Muscle of leg (tissue), 11 donors: ENCODE data around the gene TRAF3. TPM values are rescaled to one million over a fixed set of nuclear protein-coding genes. Genes with fewer than 3 reads are reported as not detected.
"Not testable (repeated sequence)": the region's sequence is repeated elsewhere in the genome, so short reads cannot be mapped to it uniquely, and the experiment has no call there.

Source experiments
- DNase-seq: peaks from one replicate; pipeline ENCODE4 v3.0.0; 2013
- H3K27ac ChIP-seq: one replicate; pipeline ENCODE4 v1.5.1; 2013; ENCODE audit warnings: mild to moderate bottlenecking, low read length, control low read depth
- H3K27me3 ChIP-seq: one replicate; pipeline ENCODE4 v1.6.1; 2013; ENCODE audit warnings: low read length; ENCODE audit not compliant: control insufficient read depth, insufficient read depth
- H3K36me3 ChIP-seq: one replicate; pipeline ENCODE4 v1.6.1; 2013; ENCODE audit warnings: low read length; ENCODE audit not compliant: control insufficient read depth, insufficient read depth
- H3K4me1 ChIP-seq: one replicate; pipeline ENCODE4 v1.6.1; 2013; ENCODE audit warnings: low read length; ENCODE audit not compliant: control insufficient read depth, insufficient read depth
- H3K4me3 ChIP-seq: one replicate; pipeline ENCODE4 v1.5.1; 2013; ENCODE audit warnings: low read length, control low read depth
- H3K9me3 ChIP-seq: replicated peaks from 2 replicates; pipeline ENCODE4 v1.6.1; 2013; ENCODE audit warnings: low read depth, low read length; ENCODE audit not compliant: control insufficient read depth
- WGBS: methylation state at CpG from one replicate; pipeline ENCODE4 v1.1.5; 2013; ENCODE audit warnings: missing lambda C conversion rate; ENCODE audit not compliant: insufficient coverage; 5-methylcytosine and 5-hydroxymethylcytosine counted together
- polyA plus RNA-seq, 8 donors: library from polyadenylated mRNA; unstranded; fragments of 120-200 nt; gene quantifications; one replicate each; pipeline versions ENCODE4 v1.2.1 to v1.2.3, GENCODE V29; 2013; ENCODE audit warnings: inconsistent platforms in 1 of 8, low replicate concordance in 1 of 8; ENCODE audit not compliant: insufficient read length in 8 of 8, insufficient read depth in 1 of 8
- total RNA-seq: library from RNA; stranded (reverse); fragments of 120-200 nt; gene quantifications from one replicate; pipeline ENCODE4 v1.2.4, GENCODE V29; 2013

The TRAF3 gene
- total and polyA plus RNA-seq, 9 donors = 9.4 to 19.7 (median 13.8) TPM

DNA sequence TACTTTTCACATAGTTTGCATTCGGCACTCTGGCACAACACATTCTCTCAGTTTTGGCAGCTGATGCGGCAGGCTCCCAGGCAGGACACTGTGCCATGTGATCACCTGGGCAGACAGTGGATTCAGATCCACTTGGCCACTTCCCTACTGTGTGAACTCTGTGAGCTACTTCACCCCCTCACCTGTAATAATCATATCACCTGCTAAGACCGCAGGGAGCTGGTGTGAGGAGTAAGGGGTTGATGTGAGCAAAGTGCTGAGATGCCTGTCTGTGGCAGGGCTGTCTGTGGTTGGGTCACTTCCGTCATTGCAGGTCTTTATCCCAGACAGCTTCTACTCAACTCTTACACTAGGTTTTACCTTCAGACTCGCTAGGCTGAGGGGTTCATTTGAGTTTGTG is 94.8 kb downstream of the TRAF3 start:
- Histone ChIP-seq H3K36me3 (peaks cover 40% of the 10 kb centered on the region), H3K4me3 (no peak overlapping the region), H3K4me1 (no peaks in the 10 kb centered on the region), H3K27me3 (no peaks in the 10 kb centered on the region), H3K27ac (no peak overlapping the region), H3K9me3 (no peaks in the 10 kb centered on the region)
- 92% methylated on average over 2 of the region's 5 CpGs for WGBS
- DNase-seq = no peak

DNA sequence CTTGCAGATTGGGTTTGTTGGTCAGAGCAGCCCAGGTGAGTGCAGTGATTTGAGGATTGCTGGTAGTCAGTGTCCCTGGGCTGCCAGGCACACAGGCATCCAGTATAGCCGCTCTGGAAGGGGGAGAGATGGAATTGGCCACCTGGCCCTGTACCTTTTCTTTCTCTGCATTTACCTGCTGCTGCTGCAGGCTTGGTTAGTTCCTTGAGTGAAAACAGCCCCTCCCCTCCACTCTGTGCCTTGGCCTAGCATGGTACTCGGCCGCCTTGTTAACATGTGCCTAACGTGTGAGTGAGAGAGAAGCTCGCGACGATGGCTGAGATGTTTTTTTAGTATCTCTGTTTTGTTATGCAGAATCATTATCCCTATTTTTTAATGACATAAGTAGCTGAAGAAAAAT is 95.9 kb downstream of the TRAF3 start:
- no peak for DNase-seq
- WGBS = no CpG with 5 or more reads among the region's 7 CpGs
- H3K4me1 ChIP-seq = no peaks in the 10 kb centered on the region
- peaks cover 47% of the 10 kb centered on the region for H3K36me3 ChIP-seq
- no peak overlapping the region for H3K4me3 ChIP-seq
- H3K27ac ChIP-seq = no peak overlapping the region
- H3K27me3 ChIP-seq = no peaks in the 10 kb centered on the region
- H3K9me3 ChIP-seq = no peaks in the 10 kb centered on the region

DNA sequence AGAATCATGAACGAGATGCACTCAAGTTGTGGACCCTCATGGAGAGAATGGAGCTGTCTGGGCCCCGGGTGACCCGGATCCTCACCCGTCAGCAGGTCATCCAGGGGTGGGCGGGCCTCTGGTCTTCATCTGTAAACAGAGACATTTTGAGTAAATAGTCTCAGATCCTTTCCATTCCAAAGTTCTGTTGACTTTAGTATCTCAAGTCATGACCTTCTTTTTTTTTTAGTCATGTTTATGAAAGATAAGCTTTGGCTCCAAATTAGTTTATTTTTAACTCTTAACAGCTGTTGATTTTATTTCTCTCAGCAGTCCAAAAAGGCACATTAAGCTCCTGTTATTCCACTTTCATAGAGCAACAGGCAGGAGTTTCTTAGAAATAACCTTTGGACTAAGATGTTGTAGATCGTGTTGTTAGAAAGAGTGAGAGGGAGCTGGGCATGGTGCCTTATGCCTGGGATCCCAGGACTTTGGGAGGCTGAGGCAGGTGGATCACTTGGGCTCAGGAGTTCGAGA is 96.4 kb downstream of the TRAF3 start:
- Histone ChIP-seq H3K27ac (no peak overlapping the region), H3K4me1 (no peaks in the 10 kb centered on the region), H3K4me3 (no peak overlapping the region), H3K36me3 (peaks cover 47% of the 10 kb centered on the region), H3K9me3 (no peaks in the 10 kb centered on the region), H3K27me3 (no peaks in the 10 kb centered on the region)
- DNase-seq = no peak
- 93% methylated on average over 3 of the region's 7 CpGs for WGBS

DNA sequence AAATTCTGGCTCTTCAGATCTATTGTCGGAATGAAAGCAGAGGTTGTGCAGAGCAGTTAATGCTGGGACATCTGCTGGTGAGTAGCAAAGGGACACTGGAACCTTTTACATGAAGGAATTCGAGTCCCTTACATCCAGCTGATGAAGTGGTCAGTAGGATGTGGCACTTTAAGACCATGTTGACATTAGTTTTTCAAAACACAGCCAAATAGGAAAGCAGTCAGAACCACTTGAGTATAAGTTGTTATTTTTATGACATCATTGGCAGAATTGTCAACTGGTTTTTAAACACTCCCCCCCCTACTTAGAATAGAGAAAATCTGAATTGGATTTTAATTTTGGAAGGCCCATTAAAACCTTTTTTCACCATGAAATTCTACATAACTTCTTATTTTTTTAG is 98.4 kb downstream of the TRAF3 start:
- Histone ChIP-seq H3K9me3 (no peaks in the 10 kb centered on the region), H3K4me1 (no peaks in the 10 kb centered on the region), H3K36me3 (peaks cover 43% of the 10 kb centered on the region), H3K27me3 (no peaks in the 10 kb centered on the region), H3K27ac (no peak overlapping the region), H3K4me3 (no peak overlapping the region)
- 86% methylated on average over 2 of the region's 2 CpGs for WGBS
- no peak for DNase-seq

DNA sequence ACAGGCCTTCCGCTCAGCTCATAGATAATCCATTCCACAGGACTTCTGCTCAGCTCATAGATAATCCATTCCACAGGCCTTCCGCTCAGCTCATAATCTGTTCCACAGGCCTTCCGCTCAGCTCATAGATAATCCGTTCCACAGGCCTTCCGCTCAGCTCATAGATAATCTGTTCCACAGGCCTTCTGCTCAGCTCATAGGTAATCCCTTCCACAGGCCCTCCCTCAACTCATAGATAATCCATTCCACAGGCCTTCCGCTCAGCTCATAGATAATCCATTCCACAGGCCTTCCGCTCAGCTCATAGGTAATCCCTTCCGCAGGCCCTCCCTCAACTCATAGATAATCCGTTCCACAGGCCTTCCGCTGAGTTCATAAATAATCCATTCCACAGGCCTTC is 100.3 kb downstream of the TRAF3 start:
- H3K4me1 ChIP-seq, H3K27ac ChIP-seq, H3K27me3 ChIP-seq, DNase-seq, H3K9me3 ChIP-seq, H3K4me3 ChIP-seq: not testable (repeated sequence)
- WGBS = 76% methylated on average over 7 of the region's 10 CpGs
- peaks cover 26% of the 10 kb centered on the region for H3K36me3 ChIP-seq

DNA sequence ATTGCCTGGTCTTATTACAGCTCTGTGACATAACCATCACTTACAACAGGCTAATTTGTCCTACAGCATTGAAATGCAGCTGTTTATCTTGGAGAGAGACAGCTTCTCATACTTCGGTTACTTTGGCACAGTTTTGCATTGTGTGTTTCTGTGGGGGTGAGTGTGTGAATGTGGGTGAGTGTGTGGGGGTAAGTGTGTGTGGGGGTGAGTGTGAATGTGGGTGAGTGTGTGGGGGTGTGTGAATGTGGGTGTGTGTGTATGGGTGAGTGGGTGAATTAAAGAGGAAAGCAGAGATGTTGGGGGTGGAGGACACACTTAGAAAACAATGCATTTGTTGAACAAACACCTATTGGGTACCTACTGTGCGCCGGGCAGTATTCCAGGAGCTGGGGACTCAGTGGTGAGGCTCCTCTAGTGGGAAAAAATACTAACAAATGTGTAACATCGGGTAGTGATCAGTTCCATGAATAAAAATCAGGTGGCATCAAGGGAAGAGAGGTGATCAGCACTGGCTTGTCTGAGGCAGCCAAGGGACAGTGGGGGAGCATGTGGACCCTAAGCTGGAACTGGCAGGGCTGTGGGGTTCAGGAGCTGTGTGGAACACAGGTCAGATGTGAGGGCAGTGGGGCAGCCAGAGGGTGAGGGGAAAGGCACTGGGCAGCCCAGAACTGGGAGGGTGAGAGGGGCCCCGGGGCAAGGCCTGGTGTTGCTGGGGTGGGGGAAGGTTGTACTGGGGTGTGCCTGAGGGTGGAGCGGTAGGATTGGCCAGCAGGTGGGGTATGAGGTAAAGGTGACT is 101.1 kb downstream of the TRAF3 start:
- no peak overlapping the region for H3K4me3 ChIP-seq
- H3K4me1 ChIP-seq = peaks cover 9% of the 10 kb centered on the region
- WGBS = 82% methylated on average over 6 of the region's 6 CpGs
- no peak for DNase-seq
- H3K27me3 ChIP-seq = no peaks in the 10 kb centered on the region
- H3K36me3 ChIP-seq = peaks cover 19% of the 10 kb centered on the region
- no peaks in the 10 kb centered on the region for H3K9me3 ChIP-seq
- H3K27ac ChIP-seq = no peak overlapping the region

DNA sequence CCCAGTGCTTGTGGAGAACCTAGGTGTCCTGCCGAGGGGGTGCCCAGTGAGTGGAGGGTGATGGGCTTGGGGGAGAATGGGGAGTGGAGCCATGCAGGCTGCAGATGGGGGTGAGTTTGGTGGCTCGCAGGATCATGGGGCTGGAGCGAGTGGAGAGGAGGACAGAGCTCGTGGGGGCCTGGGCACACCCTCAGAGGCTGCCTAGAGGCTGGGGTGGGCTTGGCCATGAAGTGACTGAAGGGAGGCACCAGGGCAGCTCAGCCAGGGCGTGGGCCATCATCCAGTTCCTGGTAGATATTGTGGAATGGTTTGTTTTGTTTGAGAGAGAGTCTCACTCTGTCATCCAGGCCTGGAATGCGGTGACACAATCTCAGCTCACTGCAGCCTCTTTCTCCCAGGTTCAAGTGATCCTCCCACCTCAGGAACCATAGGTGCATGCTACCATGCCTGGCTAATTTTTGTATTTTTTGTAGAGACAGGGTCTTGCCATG is 101.8 kb downstream of the TRAF3 start:
- 92% methylated on average over 4 of the region's 6 CpGs for WGBS

DNA sequence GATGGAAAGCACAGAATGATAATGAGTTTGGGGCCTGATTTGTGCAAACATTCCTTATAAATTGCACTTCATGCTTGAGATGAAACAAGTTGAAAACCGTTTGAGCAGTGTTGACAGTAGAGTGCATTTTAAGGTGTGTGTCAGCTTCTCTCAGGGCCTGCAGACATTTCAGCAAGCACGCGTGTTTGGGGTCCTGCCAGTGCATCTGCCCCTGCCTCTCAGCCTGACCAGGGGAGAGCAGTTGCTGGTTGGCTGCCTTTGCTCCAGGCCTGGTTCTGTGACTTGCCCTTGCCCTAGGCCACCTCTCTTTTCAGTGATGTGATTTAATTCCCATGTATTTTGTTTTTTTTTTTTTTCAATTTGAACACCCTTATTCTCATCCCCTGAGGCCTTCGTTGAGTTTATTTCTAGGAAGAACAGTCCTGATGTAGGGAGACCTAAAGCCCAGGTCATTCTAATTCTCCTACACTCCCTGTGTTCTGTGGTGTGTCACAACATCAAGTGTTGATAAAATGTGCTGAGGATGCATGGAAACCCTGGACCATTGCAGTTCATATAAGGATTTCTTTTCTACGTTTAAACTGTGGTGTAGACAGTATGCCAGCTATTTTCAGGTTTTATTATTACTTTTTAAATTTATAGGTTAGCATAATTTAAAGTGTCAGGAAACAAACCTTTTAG is 105.1 kb downstream of the TRAF3 start:
- peak; percentile 76 for DNase-seq
- 53% methylated on average over 3 of the region's 5 CpGs for WGBS
- Histone ChIP-seq H3K27ac (peak overlapping the region; percentile 54), H3K4me1 (peaks cover 9% of the 10 kb centered on the region), H3K27me3 (no peaks in the 10 kb centered on the region), H3K36me3 (peaks cover 22% of the 10 kb centered on the region), H3K4me3 (no peak overlapping the region), H3K9me3 (no peaks in the 10 kb centered on the region)

More for the DNA sequence above, 101.8 kb downstream of the TRAF3 start:
- Histone ChIP-seq H3K4me1 (peaks cover 9% of the 10 kb centered on the region), H3K27me3 (no peaks in the 10 kb centered on the region), H3K9me3 (no peaks in the 10 kb centered on the region), H3K4me3 (no peak overlapping the region), H3K36me3 (peaks cover 19% of the 10 kb centered on the region), H3K27ac (no peak overlapping the region)
- no peak for DNase-seq

DNA sequence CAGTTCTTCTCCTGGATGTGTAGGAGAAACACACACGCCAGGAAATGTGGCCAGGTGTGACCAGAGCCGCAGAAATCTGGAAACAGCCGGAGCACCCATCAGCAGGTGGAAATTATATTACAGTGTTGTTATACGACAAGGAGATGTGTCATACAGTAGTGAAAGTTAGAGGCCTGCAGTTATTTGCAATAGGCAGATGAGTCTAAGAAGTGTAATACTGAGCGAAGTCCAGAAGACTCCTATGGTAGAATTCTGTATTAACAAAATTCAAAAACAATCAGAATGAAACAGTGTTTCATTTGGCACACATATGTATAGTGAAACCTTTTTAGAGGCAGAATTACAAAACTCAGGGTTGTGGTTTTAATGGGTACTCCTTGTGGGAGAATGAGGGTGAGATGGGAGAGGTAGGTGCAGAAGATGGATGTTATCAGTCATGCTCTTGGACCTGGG is 105.9 kb downstream of the TRAF3 start:
- H3K27ac ChIP-seq = peak overlapping the region; percentile 54
- no peaks in the 10 kb centered on the region for H3K9me3 ChIP-seq
- no peak for DNase-seq
- H3K4me1 ChIP-seq = peaks cover 9% of the 10 kb centered on the region
- H3K27me3 ChIP-seq = no peaks in the 10 kb centered on the region
- no peak overlapping the region for H3K4me3 ChIP-seq
- H3K36me3 ChIP-seq = peaks cover 18% of the 10 kb centered on the region
- WGBS = 63% methylated on average over 2 of the region's 5 CpGs

DNA sequence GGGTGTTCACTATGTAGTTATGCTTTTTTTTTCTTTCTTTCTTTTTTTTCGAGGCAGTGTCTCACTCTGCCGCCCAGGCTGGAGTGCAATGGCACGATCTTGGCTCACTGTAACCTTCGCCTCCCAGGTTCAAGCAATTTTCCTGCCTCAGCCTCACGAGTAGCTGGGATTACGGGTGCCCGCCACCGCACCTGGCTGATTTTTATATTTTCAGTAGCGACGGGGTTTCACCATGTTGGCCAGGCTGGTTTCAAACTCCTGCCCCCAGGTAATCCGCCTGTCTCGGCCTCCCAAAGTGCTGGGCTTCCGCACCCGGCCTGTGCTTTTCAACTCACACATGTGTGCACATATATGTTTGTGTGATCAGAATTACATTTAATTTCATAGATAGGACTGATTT is 106.3 kb downstream of the TRAF3 start:
- Histone ChIP-seq H3K36me3 (peaks cover 18% of the 10 kb centered on the region), H3K27me3 (no peaks in the 10 kb centered on the region), H3K4me1 (peaks cover 9% of the 10 kb centered on the region), H3K9me3 (no peaks in the 10 kb centered on the region), H3K27ac (no peak overlapping the region), H3K4me3 (no peak overlapping the region)
- 95% methylated on average over 9 of the region's 14 CpGs for WGBS
- no peak for DNase-seq
